Measurements from ENCODE around the gene CCDC97. TPM values are rescaled to one million over a fixed set of nuclear protein-coding genes. Genes with fewer than 3 reads are reported as not detected.

The CCDC97 gene
- total RNA-seq, 1 donor from 2014 or later = 21.8 TPM

GRCh38 chr19:41299755-41300089 lies 10.2 kb upstream of the CCDC97 start:
- Mint-ChIP-seq H3K27ac (ENCODE audit: unreplicated experiment) (peak overlapping the region; percentile 99), H3K4me3 (ENCODE audit: unreplicated experiment) (no peak overlapping the region), H3K9me3 (ENCODE audit: low read depth) (no peaks in the 10 kb centered on the region), H3K36me3 (ENCODE audit: low read depth) (peaks cover 49% of the 10 kb centered on the region), H3K4me1 (ENCODE audit: low read depth) (peaks cover 43% of the 10 kb centered on the region), H3K27me3 (ENCODE audit: low read depth) (no peaks in the 10 kb centered on the region)
- no peak for DNase-seq (ENCODE audit: low spot score)
- TF ChIP-seq CTCF (IDR thresholded peaks at IDR 0.05) = no peak

- H3K27ac Mint-ChIP-seq (ENCODE audit: unreplicated experiment) = peak overlapping the region; percentile 49
- H3K4me3 Mint-ChIP-seq (ENCODE audit: unreplicated experiment) = no peak overlapping the region
- H3K36me3 Mint-ChIP-seq (ENCODE audit: low read depth) = peaks cover 46% of the 10 kb centered on the region
Measured at GRCh38 chr19:41300555-41300954, 9.4 kb upstream of the CCDC97 start.

GRCh38 chr19:41302624-41303351 lies 7.2 kb upstream of the CCDC97 start:
- H3K27ac Mint-ChIP-seq (ENCODE audit: unreplicated experiment) = peak overlapping the region; percentile 12
- DNase-seq (ENCODE audit: low spot score) = no peak
- peaks cover 43% of the 10 kb centered on the region for H3K36me3 Mint-ChIP-seq (ENCODE audit: low read depth)
- peaks cover 28% of the 10 kb centered on the region for H3K4me1 Mint-ChIP-seq (ENCODE audit: low read depth)
- H3K9me3 Mint-ChIP-seq (ENCODE audit: low read depth) = no peaks in the 10 kb centered on the region
- no peak for TF ChIP-seq CTCF (IDR thresholded peaks at IDR 0.05)
- no peaks in the 10 kb centered on the region for H3K27me3 Mint-ChIP-seq (ENCODE audit: low read depth)
- no peak overlapping the region for H3K4me3 Mint-ChIP-seq (ENCODE audit: unreplicated experiment)

More at GRCh38 chr19:41300555-41300954, 9.4 kb upstream of the CCDC97 start:
- no peak for DNase-seq (ENCODE audit: low spot score)
- no peak for TF ChIP-seq CTCF (IDR thresholded peaks at IDR 0.05)
- no peaks in the 10 kb centered on the region for H3K27me3 Mint-ChIP-seq (ENCODE audit: low read depth)
- H3K4me1 Mint-ChIP-seq (ENCODE audit: low read depth) = peaks cover 43% of the 10 kb centered on the region
- H3K9me3 Mint-ChIP-seq (ENCODE audit: low read depth) = no peaks in the 10 kb centered on the region

- no peaks in the 10 kb centered on the region for H3K9me3 Mint-ChIP-seq (ENCODE audit: low read depth)
Measured at GRCh38 chr19:41303954-41304353, 6.0 kb upstream of the CCDC97 start.

More at GRCh38 chr19:41303954-41304353, 6.0 kb upstream of the CCDC97 start:
- DNase-seq (ENCODE audit: low spot score) = no peak
- Mint-ChIP-seq H3K27ac (ENCODE audit: unreplicated experiment) (no peak overlapping the region), H3K4me3 (ENCODE audit: unreplicated experiment) (no peak overlapping the region), H3K27me3 (ENCODE audit: low read depth) (no peaks in the 10 kb centered on the region), H3K36me3 (ENCODE audit: low read depth) (peaks cover 38% of the 10 kb centered on the region), H3K4me1 (ENCODE audit: low read depth) (peaks cover 24% of the 10 kb centered on the region)
- TF ChIP-seq CTCF (IDR thresholded peaks at IDR 0.05) = no peak

Measured in chondrocyte (in vitro differentiated cells).